Esophagus muscularis mucosa (tissue), 4 donors: ENCODE results near the gene RFNG.

Experiments used
- EP300 ChIP-seq: sonication (generic); formaldehyde crosslinking; IDR thresholded peaks from one replicate; pipeline ENCODE4 v1.6.1; 2017; ENCODE audit warnings: antibody characterized with exemption
- POLR2A ChIP-seq: fragments of 450-650 bp; IDR thresholded peaks from one replicate; pipeline ENCODE4 v1.6.1; 2017; ENCODE audit warnings: antibody characterized with exemption, moderate library complexity, mild to moderate bottlenecking, low read depth
- POLR2AphosphoS5 ChIP-seq, 2 donors: sonication (generic); formaldehyde crosslinking; IDR thresholded peaks; one replicate each; pipeline ENCODE4 v1.6.1; 2017; ENCODE audit warnings: antibody characterized with exemption in 2 of 2
- TF ChIP-seq, protein P1 (sequence below), 3 experiments: fragments of 200-600 bp in 2 of 3; fragments of 450-650 bp in 1 of 3; sonication (generic) in 2 of 3; IDR thresholded peaks; one replicate each; pipeline ENCODE4 v1.5.1; 2017 to 2019; ENCODE audit warnings: antibody characterized with exemption in 3 of 3, mild to moderate bottlenecking in 2 of 3, moderate library complexity in 1 of 3

- TF ChIP-seq, protein P1, sequence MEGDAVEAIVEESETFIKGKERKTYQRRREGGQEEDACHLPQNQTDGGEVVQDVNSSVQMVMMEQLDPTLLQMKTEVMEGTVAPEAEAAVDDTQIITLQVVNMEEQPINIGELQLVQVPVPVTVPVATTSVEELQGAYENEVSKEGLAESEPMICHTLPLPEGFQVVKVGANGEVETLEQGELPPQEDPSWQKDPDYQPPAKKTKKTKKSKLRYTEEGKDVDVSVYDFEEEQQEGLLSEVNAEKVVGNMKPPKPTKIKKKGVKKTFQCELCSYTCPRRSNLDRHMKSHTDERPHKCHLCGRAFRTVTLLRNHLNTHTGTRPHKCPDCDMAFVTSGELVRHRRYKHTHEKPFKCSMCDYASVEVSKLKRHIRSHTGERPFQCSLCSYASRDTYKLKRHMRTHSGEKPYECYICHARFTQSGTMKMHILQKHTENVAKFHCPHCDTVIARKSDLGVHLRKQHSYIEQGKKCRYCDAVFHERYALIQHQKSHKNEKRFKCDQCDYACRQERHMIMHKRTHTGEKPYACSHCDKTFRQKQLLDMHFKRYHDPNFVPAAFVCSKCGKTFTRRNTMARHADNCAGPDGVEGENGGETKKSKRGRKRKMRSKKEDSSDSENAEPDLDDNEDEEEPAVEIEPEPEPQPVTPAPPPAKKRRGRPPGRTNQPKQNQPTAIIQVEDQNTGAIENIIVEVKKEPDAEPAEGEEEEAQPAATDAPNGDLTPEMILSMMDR (IDR thresholded peaks at IDR 0.05), result no peak
- TF ChIP-seq POLR2A, result no peak
- no peak for TF ChIP-seq EP300
- no peak for TF ChIP-seq POLR2AphosphoS5 (IDR thresholded peaks at IDR 0.05)
Observed at GRCh38 chr17:82081546-82081945, 29.9 kb upstream of the RFNG start.
